HG03135 (cell line): ENCODE results near the gene CARNS1.
"Not testable (repeated sequence)": the region's sequence is repeated elsewhere in the genome, so short reads cannot be mapped to it uniquely, and the experiment has no call there.

Experiments used
- ATAC-seq: cut with Tn5 transposase; IDR thresholded peaks from one replicate; pipeline ENCODE4 v1.9.1; 2021; ENCODE audit warnings: mild to moderate bottlenecking, moderate library complexity; ENCODE audit not compliant: unreplicated experiment

Gene CARNS1

DNA sequence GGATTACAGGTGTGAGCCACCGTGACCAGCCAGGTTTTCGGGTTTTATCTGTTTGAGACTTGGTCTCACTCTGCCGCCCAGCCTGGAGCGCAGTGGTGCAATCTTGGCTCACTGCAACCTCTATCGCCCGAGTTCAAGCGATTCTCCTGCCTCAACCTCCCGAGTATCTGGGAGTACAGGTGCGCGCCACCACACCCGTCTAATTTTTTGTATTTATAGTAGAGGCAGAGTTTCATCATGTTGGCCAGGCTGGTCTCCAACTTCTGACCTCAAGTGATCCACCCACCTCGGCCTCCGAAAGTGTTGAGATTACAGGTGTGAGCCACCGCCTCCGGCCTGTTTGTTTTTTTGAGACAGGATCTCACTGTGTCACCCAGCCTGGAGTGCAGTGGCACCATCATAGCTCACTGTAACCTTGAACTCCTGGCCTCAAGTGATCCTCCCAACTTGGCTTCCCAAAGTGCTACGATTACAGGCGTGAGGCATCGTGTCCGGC, 11.9 kb downstream of the CARNS1 start:
- ATAC-seq = not testable (repeated sequence)

DNA sequence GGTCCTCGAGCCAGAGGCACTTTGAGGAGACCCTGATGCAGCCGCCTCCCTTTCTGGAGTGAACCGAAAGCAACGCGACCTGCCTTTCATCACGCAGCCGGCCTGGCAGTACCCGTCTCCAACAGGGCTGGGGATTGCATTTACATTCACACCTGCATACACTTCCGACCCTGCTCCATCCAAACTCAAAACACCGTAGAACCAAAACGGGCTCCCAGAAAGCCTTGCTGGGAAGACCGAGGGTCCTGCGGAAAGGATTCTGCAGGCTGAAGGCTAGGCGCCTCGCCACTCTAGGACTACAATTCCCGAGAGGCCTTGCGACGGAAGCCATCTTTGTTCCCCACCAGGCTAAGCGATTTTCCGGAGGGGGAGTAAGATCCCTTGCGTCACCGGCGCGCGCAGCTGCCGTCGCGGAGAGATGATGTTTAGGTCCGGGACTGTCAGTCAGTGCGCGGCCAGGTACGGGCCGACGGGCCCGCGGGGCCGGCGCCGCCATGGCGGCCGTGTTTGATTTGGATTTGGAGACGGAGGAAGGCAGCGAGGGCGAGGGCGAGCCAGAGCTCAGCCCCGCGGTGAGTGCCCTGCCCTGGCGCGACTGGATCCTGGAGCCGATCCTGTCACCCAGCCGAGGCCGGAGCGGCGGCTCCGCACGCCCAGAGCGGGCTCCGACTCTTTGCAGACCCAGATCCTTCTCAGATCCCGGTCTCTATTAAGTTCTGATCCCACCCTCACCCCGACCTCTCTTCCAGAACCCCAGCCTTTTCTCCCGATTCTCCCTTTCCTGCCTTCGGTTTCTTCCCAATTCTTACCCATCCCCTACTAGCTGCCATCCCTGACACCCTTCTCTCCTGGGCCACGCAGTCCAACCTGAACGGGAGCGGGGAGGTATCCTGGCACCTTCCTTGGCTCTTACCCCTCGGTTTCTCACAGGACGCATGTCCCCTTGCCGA, 12.8 kb downstream of the CARNS1 start, which contains the start of gene RPS6KB2:
Gene RPS6KB2 (plus strand): TSS at position 443 of the 950 bp plus-strand sequence. CDS start 52 bp downstream, at position 495.
- ATAC-seq = peak; percentile 82

GRCh38 chr11:67429038-67429668, 13.7 kb downstream of the CARNS1 start:
- ATAC-seq = no peak

GRCh38 chr11:67429722-67430121, 14.2 kb downstream of the CARNS1 start:
- no peak for ATAC-seq

- ATAC-seq = no peak
Measured at GRCh38 chr11:67431346-67432249, 16.1 kb downstream of the CARNS1 start.

GRCh38 chr11:67432655-67433349, 17.3 kb downstream of the CARNS1 start:
- ATAC-seq = no peak

DNA sequence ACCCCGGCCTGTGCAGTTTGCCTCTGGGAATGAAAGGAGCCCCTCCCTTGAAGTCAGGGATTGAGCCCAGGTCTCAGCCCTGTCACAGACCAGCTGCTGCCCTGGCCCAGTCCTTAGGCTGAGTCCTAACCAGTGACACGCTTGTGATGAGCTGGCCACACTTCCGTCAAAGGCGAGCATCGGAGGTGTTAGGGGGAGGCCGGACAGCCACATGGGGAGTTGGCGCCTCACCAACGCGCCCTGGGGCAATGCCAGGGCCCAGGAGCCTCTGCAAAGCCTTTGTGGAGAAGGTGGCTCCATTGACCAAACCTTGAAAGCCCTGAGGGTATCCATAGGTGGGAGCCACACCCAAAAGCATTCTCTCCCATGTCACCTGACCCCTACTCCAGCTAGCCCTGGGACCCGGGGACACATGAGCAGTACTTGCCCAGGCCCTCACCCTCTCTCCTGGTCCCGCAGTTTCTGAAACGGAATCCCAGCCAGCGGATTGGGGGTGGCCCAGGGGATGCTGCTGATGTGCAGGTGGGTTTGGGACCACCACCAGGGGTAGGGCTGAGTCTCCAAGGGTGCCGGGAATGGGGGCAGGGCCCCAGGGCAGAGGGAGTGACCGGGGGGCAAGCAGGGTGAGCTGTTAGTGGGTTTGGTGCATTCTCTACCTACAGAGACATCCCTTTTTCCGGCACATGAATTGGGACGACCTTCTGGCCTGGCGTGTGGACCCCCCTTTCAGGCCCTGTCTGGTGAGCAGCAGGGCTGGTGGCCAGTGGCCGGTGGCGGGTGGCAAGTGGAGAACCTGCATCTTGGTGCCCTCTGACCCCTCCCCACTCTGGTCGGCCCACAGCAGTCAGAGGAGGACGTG, 18.3 kb downstream of the CARNS1 start:
- ATAC-seq = no peak

- ATAC-seq = no peak
Measured at GRCh38 chr11:67434395-67434881, 19.0 kb downstream of the CARNS1 start.

- ATAC-seq = no peak
Measured at GRCh38 chr11:67435031-67435726, 19.7 kb downstream of the CARNS1 start.

GRCh38 chr11:67435727-67436458, 20.4 kb downstream of the CARNS1 start:
- ATAC-seq = no peak

DNA sequence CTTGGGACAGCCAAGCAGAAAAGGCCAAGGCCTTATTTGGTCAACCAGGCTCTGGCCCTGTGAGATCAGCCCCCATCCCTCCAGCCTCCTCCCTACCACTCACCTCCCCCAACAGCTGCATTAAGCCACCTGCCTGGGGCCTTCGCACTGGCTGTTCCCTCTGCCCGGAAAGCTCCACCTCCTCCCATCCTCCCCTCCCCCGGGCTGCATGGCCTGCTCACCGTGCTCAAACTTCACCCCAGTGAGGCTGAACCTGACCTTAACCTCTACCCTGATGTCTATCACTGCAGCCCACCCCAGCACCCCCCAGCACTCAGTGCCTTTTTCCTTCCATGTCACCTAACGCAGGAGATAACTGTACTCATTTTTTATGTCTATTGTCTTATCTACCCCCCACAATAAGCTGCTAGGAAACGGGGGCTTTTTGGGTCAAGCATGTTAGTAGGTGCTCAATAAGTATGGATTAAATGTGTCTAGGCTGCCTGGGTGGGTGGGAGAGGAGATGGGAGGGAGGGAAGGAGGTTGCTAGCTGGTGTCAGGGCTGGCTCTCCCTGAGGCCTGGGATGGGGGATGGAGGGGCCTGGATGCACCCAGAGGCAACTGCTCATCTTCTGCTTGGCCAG, 21.1 kb downstream of the CARNS1 start:
- ATAC-seq = peak; percentile 38

DNA sequence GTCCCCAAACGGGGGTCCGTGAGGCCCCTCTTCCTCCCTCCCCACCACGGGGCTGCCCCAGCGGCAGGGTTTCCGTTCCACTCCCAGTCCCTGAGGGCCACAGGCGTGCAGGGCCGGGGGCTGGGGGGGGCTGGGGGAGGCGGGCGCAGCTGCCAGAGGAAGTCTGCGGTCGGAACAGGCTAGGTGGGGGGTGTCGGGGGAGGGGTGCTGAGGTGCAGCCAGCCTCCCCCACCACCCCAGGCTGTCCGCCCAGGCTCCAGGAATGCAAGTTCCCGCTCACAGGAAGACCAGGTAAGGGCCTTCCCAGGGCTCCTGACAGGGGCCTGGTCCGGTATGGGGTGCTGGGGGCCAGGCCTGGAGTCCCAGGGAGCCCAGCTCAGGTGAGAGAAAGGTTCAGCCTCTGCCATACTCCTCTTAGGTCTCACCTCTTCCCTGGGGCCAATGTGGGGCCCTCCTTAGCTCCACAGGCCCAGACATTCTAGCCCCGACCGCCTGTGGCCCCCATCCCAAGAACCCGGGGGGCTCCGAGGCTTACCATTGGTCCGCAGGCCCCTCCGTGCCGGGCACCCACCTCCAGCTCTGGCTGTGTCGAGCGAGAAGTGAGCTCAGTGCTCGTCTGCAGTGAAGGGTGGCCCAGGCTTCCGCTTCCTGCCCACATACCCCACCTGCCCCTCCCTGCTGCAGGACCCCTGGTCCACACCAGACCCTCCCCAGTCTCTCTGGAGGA, 21.8 kb downstream of the CARNS1 start, which contains the start of gene PTPRCAP:
Gene PTPRCAP (minus strand): TSS at position 601 of the 727 bp plus-strand sequence. CDS start 63 bp downstream, at position 538.
- ATAC-seq = no peak

- ATAC-seq = no peak
Measured at GRCh38 chr11:67437809-67438157, 22.3 kb downstream of the CARNS1 start.

GRCh38 chr11:67438158-67438902, 22.9 kb downstream of the CARNS1 start:
- no peak for ATAC-seq

GRCh38 chr11:67439321-67440228, 24.1 kb downstream of the CARNS1 start:
- ATAC-seq = no peak
